Measurements from ENCODE around the gene CNTN1.

DNA sequence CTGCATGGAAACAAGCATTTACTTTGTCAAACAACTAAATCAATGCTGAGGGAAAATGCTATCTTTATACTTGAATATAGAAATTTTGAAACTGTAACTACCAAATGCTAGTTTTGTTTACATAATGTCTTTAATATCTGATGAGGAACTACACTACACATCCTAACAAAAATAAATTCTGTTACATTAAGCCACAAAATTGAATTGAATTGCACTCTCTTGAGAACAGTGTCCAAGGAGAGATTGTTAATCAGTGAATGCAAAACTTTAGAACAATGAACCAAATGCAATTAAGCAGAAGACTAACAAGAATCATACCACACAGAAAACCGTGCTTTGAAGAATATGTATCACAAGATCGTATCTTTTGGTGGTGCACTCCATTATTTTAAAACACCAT, 141.6 kb downstream of the CNTN1 start:
- TF ChIP-seq, protein P1, sequence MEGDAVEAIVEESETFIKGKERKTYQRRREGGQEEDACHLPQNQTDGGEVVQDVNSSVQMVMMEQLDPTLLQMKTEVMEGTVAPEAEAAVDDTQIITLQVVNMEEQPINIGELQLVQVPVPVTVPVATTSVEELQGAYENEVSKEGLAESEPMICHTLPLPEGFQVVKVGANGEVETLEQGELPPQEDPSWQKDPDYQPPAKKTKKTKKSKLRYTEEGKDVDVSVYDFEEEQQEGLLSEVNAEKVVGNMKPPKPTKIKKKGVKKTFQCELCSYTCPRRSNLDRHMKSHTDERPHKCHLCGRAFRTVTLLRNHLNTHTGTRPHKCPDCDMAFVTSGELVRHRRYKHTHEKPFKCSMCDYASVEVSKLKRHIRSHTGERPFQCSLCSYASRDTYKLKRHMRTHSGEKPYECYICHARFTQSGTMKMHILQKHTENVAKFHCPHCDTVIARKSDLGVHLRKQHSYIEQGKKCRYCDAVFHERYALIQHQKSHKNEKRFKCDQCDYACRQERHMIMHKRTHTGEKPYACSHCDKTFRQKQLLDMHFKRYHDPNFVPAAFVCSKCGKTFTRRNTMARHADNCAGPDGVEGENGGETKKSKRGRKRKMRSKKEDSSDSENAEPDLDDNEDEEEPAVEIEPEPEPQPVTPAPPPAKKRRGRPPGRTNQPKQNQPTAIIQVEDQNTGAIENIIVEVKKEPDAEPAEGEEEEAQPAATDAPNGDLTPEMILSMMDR (conservative IDR thresholded peaks at IDR 0.05) = no peak
- TF ChIP-seq ZFX (IDR thresholded peaks at IDR 0.05) = no peak
